Sigmoid colon (tissue), 4 donors: ENCODE results near the gene SAMD7.

ENCODE experiments used
- CTCF ChIP-seq, 4 experiments: fragments of 450-650 bp in 3 of 4; fragments of 200-600 bp in 1 of 4; IDR thresholded peaks; one replicate each; pipeline ENCODE4 v1.5.1; 2016 to 2019; ENCODE audit warnings: antibody characterized with exemption in 4 of 4, mild to moderate bottlenecking in 3 of 4, moderate library complexity in 2 of 4
- POLR2AphosphoS5 ChIP-seq, 4 donors: sonication (generic); formaldehyde crosslinking; IDR thresholded peaks; one replicate each; pipeline ENCODE4 v1.6.1; 2017; ENCODE audit warnings: antibody characterized with exemption in 4 of 4

DNA sequence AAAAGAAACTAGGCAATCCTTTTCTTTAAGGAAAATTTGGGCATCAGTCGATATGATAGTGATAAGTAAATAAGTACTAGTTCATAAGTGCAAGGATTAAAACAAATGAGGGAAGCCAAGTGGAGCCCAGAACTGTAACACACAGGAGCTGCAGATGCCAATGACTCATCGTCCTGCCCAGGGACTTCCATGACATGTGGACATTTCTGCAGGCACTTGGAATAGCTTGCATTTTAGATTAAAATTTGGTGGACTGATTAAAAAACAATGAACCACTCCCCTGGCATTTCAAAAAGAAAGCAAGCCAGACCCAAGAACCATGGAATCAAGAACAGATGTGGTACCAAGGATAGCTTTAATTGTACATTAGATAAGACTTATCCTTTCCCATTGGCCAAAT is 2.9 kb downstream of the SAMD7 start:
- TF ChIP-seq POLR2AphosphoS5 (IDR thresholded peaks at IDR 0.05) (no peak), CTCF (IDR thresholded peaks at IDR 0.05) (no peak)
